Stromal cell of bone marrow (primary cell): ENCODE data around the gene ADD3.
A peak's percentile ranks its signal among the peaks of the same experiment; 100 is the strongest.

Source experiments
- DNase-seq: peaks from one replicate; pipeline ENCODE4 v3.0.0-alpha.2; 2012; ENCODE audit warnings: low read depth

ADD3 gene

GRCh38 chr10:110068780-110069179 lies 61.0 kb downstream of the ADD3 start:
- no peak for DNase-seq

- DNase-seq = no peak
Measured at GRCh38 chr10:110069502-110069982, 61.8 kb downstream of the ADD3 start.

GRCh38 chr10:110073896-110074295 lies 66.1 kb downstream of the ADD3 start:
- no peak for DNase-seq

- no peak for DNase-seq
Measured at GRCh38 chr10:110074298-110074697, 66.5 kb downstream of the ADD3 start.

DNA sequence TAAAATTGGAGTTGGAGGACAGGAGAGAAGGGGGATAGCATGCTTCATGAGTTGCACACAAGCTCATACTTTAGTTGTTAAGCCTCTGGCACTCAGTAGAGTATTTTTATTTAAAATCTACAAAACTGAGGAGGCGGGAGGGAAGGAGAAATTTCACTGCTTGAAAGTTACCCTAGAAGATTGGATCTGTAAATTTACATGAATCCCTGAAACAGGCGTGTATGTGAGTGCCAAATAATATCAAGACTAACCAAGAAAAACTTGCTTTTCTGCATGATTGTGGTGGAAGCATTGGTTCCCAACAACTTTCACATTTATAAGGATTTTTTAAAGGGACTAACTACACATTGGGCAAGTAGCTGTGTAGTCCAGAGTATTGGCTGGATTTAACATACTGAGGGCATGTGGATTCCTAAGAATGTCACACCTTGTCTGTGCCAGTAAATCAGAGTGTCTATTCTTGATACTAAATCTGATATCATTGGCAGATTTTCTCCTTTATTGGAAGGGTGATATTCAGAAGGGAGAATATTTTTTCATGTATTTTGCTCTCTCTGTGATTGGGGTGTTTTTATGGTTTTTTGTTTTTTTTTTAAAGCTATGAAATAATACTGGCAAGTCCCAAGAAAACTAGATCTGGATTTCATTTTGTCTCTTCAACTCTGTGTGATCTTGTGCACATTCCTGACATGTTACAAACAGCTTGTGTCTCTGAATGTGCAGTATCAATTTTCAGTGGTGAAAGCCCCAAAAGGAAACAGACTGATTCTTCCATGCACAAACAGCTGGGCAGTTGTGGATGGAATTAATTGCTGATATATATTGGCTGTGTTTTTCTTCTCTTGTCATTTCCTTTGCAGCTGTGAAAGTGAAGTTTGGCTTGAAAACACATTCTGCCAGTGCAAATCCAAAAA lies 67.2 kb downstream of the ADD3 start:
- peak; percentile 89 for DNase-seq

DNA sequence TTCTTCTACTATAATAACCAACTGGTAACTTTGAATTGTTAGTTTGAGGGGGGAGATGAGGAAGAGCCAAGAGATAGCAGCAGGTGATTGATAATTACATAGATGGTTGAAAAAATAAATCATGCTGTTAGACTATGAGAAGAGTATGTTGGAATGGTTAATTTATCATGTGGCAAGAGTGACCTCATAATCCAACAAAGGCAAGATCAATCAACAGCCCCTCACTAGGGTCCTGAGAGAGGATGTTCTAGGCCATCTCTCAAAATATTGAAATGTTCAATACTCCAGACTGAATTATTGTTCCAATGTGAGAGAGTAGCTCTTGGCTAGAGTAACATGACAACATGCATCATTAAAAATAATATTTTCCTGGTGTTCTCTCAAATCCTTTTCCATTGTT lies 67.9 kb downstream of the ADD3 start:
- no peak for DNase-seq

DNA sequence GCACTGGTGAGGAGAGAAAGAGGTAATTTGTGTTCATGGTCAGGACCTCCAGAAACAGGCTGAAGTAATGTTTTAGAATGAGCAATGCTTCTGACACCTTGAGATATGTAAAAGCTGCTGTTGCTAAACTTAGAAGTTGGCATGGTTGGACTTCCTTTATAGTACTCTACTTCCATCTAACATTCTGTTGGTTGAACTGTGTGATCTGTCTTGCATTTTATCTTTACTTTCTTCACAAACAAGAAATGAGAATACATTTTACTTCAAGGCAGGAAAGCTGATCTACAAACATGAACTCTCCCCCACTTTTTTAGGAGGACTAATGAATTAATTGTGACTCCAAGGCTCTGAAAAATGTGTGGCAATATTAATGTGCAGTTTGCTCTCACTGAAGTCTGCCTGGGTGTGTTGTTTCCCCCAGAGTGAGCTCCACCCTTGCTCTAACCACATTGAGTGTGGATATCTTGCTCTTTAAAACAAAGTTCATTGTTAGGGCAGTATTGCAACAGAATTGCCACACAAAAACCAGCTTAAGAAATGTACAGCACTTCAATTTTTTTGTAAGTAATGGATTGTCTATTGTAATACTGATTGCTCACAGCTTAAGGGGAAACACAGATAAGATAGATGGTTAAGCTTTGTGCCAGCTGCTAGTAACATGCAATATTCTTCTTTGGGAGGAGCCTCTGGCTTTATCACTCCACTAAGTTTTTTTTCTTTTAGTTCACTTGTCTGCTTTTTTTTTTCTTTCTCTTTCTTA lies 69.0 kb downstream of the ADD3 start:
- DNase-seq = peak; percentile 89

GRCh38 chr10:110077436-110078130 lies 69.8 kb downstream of the ADD3 start:
- DNase-seq = no peak

GRCh38 chr10:110078317-110078716 lies 70.5 kb downstream of the ADD3 start:
- DNase-seq = no peak

GRCh38 chr10:110081911-110082310 lies 74.1 kb downstream of the ADD3 start:
- no peak for DNase-seq

DNA sequence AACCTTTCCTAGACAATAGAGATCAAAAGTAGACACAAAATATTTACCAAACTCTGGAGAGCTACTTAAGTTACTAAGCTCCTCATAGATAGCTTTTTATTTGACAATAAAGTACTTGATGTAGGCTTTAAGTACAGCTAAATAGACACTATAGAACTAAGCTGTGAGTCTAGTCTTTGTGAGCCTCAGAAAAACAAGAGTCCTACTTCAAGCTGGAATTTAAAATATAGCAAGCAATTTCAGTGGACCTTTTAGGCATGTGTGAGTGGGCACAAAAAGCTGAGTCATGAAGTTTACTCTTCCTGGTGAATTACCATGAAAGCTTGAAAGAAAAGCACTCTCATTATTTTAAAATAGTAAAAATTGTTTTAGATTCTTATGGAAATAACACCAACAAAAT lies 76.1 kb downstream of the ADD3 start:
- no peak for DNase-seq

DNA sequence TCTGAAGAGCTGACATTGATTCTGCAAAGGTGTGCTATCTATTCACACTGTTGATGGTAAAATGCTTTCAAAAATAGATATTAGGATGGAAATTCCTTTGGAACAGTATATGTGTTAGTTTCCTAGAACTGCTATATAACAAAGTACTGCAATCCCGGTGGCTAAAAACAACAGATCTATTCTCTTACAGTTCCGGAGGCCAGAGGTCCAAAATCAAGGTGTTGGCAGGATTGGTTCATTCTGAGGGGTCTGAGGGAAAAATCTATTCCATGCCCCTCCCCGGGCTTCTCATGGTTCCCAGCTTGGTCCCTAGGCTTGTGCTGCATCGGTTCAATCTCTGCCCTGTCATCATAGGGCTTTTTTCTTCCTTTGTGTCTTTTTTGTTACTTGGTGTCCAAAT lies 79.9 kb downstream of the ADD3 start:
- DNase-seq = no peak

DNA sequence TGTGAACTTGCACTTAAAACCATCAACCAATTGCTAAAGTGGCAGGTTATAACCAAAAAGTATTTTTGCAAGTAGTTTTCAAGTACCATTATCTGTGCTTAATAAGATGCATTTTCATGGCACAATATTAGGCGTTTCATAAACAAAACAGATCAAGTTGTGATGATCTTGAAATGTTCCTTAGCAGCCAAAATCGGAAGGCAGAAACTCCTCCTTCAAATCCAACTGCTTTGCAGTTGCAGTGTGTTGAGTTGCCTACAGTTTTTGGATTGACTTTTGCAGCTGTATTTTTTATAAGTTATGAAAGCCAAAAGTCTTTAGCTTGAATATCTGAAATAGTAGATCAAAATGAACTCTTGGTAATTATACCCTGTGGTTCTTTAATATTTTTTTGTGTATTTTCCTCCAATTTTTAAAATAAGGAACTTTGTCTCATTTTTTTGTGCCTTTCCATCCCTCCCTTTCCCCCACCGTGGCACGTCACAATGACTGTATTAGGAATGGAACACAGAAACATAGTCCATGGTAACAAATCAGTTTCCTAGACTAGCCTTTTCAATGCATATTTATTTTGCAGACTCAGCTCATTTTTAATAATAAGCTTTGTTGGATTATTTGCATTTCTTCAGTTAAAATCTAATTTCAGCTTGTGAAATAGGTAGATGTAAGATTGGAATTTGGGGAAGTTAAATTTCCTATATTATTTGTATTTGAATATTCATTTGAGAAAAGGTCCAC lies 80.8 kb downstream of the ADD3 start:
- DNase-seq = no peak

DNA sequence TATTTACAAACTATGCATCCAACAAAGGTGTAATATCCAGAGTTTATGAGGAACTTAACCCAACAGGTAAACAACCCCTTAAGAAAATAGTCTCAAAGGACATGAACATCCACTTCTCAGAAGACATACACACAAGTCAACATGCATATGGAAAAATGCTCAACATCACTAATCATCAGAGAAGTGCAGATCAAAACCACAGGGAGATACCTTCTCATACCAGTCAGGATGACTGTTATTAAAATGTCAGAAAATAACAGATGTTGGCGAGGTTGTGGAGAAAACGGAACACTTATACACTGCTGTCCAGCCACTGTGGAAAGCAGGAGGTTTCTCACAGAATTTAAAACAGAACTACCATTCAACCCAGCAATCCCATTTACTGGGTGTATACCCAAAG lies 84.0 kb downstream of the ADD3 start:
- no peak for DNase-seq

DNA sequence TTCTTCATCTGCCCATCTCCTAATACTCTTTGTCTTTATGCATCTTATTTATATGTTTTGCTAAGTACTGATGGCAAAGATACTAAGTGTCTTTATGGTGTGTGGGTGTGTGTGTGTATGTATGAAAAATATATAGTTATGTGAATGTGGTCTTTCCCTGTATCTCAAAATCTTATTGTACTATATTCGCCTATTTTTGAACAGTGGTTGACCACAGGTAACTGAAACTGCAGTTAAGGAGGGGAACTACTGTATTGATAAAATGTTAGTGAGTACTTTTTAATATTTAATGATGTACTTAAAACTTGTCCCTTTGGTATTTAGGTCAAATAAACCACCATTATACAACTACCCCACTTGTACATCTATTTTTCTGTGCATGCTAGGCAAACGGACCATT lies 85.9 kb downstream of the ADD3 start:
- no peak for DNase-seq

DNA sequence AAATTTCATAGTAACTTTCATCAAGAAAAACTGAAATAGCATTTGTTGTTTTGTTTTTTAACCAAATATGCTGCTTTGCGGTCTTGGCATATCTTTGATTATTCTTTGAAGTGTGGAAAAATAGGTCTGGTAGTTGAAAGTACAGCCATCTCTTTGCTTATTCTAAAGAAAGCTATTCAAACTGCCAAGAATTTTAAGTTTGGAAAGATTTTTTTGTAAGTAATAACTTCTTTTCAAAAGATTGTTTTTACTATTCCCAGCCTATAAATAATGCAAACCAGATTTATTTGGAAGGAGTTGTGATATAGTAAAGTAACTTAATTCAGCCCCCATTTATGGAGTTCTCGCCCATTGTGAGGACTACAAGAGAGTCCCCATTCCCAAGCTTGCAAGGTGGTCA lies 87.0 kb downstream of the ADD3 start:
- DNase-seq = no peak

- DNase-seq = no peak
Measured at GRCh38 chr10:110101464-110102144, 93.8 kb downstream of the ADD3 start.

GRCh38 chr10:110103921-110104461 lies 96.2 kb downstream of the ADD3 start:
- DNase-seq = no peak

GRCh38 chr10:110105873-110106272 lies 98.1 kb downstream of the ADD3 start:
- DNase-seq = no peak

- DNase-seq = no peak
Measured at GRCh38 chr10:110107430-110107829, 99.6 kb downstream of the ADD3 start.

DNA sequence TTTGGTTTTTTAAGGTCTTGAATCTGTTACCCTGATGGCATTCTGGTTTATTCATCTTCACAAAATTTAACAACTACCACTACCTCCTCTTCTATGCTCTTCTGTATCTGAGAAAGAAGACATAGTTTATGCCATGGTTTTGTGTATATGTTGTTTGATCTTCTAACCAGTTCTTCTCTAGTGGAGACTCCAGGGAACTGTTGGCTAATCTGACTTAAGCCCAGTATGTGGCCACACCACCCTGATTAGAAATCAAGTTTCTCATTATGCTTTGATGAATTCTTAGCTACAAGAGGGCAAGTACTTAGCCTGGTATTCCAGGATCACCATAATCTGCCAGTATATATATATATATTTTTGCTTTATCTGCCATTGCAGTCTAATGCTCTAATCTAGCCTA lies 100.1 kb downstream of the ADD3 start:
- DNase-seq = no peak
